ENCODE measurements around the gene EIF5AL1.

DNA sequence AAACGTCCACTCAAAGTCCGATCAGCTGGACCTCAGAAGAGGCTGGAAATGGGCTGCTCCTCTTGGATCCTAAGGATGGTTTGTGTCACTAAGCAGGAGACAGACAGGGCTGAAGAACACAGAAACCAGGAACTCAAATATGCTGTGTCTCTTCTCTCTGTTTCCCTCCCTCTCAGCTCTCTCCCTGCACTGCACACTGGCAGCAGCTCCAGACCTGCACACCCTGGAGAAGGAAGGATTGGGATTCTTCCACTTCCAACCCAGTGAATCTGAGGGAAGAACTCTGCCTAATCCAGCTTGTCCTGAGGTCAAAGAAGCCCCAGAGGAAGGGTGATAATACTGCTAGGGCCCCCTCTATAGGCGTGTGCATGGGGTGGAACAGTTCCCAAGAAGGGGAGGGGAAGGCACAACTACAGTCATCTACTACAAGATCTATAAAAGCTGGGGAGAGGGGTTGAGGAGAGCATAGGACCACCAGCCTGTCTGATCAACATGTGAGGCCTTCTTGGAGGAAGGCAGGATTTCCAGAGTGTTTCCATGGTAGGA lies 44.2 kb upstream of the EIF5AL1 start:
- no peak for TF ChIP-seq GATA2 (IDR thresholded peaks at IDR 0.05; ENCODE audit: low read depth, low read length)
- TF ChIP-seq GATA3 (IDR thresholded peaks at IDR 0.05; ENCODE audit: low read depth, low read length), result no peak

All from SH-SY5Y (cell line).